SIG-M5 treated with dmso at 0.1 percent for 504 hours (cell line): ENCODE results near the gene AP3S2.
A peak's percentile ranks its signal among the peaks of the same experiment; 100 is the strongest.
"Not testable (repeated sequence)": the region's sequence is repeated elsewhere in the genome, so short reads cannot be mapped to it uniquely, and the experiment has no call there.

Source experiments
- DNase-seq: peaks from one replicate; lab custom pipeline; 2025; ENCODE audit not compliant: unreplicated experiment; lab: John Stamatoyannopoulos, UW

Gene AP3S2

DNA sequence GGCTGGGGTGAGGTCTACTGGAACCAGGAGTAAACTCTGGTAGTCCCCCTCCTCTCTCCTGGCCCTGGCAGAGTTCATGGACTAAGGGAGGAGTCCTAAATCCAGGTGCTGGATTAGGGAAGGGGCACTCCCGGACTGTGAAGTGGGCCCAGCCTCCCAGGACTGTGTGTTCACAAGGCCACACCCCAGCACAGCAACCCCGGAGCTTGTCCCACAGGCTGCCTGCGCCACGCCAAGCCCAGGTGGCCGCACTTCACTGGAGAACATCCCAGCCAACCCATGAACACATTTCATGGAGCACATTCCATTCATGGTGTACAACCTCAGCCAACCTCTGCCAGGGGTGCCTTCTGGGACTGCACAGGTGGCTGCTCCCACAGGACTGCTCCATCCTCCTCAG lies 10.7 kb upstream of the AP3S2 start:
- DNase-seq = no peak

DNA sequence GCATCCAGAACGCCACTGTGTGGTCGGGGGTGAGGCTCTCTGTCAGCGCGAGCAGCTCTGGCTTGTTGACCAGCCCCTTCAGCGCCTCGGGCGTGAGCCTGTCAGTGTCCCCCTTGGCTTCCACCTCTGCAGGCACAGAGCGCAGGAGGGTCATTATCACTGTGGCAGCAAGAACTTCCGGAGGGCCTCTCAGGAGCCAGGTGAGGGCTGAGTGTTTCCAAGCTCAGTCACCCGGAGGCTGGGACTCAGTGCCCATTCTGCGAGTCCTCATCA lies 10.0 kb upstream of the AP3S2 start:
- no peak for DNase-seq

DNA sequence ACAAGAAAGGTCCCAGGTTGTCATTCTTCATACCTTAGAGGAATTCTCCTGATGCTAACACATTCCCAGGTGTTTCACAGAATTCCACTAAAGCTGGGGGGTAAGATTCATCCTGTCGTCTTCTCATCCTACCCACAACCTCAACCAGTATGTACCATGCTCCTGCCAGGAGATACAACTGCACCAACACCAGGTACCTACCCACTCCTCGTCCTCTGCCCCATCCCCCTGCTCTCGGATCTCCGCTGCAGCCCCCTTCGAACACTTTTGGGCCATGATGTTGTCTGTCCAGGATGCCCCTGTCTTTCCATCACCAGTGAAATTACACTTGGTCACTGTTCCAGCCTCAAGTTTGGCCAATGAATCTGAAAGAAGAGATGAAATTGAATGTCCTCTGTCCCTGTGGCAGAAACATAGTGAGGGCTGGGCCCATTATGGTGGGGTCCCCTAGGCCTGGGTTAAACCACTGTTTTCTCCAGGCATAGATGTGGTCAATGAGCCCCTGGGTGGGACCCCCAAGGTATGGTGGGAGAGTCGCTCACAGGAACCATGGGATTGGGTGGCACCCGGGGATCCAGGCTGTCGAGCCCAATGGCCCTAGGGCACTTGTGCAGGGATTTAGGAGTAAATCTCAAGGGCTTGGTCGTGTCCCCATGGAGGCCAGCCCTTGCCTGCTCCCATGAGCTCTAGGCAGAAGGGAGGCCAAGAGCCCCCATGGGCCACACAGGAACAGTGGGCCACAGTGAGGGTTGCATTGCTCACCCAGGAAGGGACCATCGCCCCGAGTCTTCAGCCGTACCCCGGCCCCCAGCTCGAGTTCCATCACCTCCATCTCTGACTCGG lies 9.4 kb upstream of the AP3S2 start:
- DNase-seq = no peak

DNA sequence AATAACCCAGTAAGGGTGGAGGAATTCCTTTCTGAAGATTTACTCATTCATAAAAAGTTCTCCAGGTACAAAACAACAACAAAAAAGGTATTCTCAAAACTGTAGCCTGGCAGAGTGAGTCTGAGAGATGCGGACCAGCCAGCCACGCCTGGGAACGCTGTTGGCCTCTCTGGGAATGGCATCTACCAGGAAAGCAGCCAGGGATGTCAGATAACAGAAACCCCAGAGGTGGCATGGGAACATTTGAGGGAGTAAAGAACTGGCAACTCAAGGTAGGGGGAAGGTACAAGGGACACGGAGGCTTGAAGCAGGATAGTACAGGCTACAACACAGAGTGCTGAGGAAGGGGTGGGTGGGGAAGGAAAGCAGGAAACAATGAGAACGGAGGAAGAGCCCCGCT lies 7.1 kb upstream of the AP3S2 start:
- no peak for DNase-seq

DNA sequence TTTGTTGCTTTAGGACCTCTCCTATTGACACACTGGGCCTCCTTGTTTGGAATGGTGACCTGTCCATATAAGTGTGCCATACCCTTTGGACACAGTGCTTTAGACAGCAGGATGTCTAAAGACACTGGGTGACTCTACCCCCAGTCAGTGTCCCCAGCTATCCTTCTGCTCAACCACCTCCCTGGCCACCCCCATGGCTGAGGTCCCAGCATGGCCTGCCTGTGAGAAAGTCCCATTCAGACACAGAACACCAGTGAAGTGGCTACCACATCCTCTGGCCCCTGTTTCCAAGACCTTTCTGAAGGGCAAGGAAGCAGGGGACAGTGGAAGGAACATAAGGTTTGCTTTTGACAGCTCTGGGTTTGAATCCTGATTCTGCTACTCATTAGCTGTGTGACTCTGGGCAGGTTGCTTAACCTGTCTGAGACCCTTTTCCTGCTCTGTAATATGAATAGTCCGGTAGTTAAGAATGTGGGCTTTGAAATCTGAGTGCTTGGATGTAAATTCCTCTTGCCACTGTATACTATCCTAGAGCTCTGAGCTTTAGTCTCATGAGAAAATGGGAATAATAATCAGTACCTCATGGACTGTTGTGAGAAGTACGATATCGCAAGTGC lies 6.3 kb upstream of the AP3S2 start:
- DNase-seq = no peak

DNA sequence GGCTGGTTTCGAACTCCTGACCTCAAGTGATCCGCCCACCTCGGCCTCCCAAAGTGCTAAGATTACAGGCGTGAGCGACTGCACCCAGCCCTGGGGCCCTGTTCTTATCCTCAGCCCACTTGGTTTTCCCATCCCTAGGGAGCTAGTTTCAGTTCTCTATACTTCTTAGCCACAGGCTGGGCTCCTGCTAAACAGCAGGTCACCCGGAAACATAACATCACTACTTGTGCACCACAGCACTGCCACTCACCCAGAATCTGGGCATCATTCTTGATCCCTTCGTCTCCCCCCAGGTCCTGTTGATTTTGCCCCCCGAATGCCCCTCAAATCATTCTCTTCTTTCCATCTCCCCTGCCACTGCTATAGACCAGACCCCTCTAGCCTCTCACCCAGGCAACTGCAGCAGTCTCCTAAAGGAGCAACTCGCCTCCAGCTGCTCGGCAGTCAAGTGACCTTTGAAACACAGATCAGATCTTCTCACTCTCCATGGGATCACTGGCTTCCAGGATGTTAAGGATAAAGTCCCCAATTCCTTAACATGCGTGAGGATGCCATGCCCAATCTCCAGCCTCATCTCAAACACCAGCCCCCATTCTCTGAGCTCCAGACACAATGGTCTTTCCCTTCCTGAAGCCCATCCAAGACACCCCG lies 5.6 kb upstream of the AP3S2 start:
- DNase-seq = peak; percentile 78

DNA sequence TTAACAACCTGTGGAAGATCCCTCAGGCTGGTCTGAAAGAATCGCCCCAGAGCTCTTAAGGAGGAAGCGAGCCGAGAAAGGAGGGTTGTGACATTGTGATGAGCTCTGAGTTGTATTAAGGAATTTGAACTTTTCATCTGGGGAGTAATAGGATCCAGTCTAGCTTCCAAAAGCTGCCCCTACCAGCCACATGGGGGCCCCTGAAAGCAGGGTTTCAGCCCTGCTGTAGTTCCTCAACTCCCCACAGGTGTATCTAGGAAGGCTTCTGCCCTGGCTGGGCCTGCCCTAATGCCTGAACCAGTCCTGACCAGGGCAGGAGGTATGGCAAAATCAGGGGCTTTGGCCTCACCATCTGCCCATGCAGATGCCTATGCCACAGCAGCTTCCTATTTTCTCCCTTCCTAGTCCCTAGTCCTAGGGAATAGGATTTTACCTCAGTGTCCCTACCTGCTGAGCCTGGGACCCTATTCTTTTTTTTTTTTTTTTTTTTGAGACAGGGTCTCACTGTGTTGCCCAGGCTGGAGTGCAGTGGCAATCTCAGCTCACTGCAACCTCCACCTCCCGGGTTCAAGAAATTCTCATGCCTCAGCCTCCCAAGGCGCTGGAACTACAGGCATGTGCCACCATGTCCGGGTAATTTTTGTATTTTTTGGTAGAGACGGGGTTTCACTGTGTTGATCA lies 5.0 kb upstream of the AP3S2 start:
- DNase-seq = peak; percentile 65

DNA sequence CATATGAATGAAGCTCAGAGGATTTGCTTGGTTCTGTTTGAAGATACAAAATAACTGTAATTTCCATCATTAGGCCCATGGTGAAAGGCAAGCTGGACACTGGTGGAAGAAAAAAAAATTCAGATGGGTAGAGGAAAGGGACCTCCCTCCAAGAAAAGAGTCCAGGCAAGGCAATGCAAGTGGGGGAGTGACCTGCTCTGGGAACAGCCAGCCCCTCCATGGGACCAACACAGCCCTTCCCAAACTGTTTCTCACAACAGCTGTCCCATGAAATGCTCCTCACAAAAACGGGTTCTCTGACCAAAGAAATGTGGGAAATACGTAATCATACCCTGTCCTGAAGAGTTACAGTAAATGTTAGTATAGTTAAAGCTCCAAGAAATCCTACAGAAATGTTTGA lies 4.4 kb upstream of the AP3S2 start:
- no peak for DNase-seq

DNA sequence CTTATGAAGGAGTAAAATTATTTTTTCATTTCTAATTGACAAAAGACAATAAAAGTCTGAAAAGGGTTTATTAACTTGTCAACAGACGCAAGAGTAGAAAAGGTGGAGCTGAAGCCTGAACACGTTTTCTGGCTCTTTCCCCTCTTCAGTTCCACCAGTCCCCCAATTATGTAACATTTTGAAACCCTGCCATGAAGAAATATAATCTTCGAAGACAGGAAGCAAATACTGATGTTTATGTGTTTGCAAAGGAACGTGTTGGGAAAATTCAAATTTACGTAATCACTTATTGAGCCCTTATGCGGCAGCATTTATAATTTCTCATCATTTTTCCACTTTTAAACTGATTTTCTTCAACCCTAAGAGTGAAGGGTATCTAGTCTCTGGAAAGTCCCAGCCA lies 767 bp downstream of the AP3S2 start:
- DNase-seq = peak; percentile 51

DNA sequence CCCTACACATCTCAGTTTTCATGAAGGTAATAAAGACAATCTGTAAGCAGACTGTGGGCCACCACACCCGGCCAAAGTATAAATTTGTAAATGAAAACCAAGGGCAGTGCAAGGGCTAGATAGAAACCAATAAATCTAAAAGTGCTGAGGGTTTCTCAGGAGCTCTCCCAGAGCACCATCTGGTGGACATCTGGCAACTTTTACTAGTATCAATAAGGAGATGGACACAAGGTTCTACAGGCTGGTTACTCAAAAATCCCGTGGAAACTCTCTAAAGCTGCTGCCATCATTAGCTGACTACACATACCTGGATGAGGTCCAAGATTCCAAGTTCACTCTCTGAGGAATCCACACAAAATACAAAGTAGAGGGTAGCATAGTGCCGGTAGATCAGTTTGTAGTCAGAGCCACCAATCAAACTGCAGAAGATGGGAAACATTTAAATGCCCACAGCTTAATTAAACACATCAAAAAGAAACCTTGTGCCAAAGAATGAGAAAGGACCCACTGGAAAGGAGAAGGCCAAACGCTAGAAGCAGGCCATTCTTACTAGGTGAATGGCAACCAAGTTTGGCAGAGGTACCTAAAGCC lies 5.5 kb downstream of the AP3S2 start:
- peak; percentile 52 for DNase-seq

DNA sequence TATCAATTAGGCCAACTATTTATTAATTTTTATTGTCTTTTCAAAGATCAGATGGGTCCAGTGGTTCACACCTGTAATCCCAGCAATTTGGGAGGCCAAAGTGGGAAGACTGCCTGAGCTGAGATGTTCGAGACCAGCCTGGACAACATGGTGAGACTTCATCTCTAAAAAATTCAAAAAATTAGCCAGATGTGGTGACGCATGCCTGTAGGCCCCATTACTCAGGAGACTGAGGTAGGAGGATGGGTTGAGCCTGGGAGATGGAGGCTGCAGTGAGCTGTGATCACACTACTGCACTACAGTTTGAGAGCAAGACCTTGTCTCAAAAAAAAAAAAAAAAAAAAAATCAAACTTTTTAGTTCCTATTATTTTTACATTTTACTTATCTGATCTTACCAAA lies 8.2 kb downstream of the AP3S2 start:
- no peak for DNase-seq

DNA sequence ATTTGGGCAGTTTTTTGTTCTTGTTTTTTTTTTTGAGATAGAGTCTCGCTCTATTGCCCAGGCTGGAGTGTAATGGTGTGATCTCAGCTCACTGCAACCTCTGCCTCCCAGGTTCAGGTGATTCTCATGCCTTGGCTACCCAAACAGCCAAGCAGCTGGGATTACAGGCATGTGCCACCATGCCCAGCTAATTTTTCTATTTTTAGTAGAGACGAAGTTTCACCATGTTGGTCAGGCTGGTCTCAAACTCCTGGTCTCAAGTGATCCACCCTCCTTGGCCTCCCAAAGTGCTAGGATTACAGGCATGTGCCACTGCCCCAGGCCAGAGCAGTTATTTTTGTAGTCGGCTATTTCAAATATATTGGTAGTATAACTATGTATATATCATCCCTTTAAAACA lies 8.6 kb downstream of the AP3S2 start:
- not testable (repeated sequence) for DNase-seq

DNA sequence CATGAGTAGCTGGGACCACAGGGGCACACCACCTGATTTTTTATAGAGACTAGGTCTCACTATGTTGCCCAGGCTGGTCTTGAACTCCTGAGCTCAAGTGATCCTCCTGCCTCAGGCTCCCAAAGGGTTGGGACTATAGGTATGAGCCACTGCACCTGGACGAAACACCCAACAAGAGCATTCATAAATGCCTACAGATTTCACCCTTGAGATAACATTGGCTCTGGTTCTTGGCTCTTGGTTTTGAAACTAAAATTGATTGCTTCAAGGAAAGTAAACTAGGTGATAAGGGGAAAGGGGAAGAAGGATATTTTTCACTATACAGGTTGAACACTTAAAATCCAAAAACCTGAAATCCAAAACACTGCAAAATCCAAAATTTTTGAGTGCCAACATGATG lies 10.3 kb downstream of the AP3S2 start:
- DNase-seq = no peak

DNA sequence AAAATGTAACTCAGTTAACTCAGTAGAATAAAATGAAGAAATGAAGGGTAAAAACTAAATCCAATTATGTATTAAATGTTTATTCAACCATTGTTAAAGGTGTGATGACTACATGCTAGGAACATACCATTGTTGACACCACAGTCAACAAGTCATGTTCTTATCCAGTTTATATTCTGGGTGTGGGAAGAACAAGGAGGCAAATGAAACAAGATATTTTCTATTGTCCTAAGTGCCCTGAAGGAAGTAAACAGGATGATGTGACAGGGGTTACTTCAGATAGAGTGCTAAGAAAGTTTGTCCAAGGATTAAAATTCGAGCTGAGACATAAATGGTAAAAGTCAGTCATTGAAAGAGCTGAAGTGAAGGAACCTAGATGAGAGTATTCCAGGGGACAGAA lies 13.1 kb downstream of the AP3S2 start:
- DNase-seq = no peak

DNA sequence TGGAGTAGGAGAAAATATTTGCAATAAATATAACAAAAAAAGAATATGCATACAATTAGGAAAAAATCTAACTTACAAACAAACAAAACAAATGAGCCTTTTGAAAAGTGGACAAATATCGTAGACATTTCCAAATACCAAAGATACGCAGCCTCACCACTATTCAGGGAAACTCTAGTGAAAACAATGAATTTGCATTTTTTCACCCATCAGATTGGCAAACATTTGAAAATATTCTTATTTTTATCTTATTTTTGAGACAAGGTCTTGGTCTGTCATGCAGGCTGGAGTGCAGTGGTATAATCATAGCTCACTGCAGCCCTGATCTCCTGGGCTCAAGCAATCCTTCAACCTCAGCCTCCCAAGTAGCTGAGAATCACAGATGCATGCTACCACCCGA lies 15.5 kb downstream of the AP3S2 start:
- DNase-seq = no peak

DNA sequence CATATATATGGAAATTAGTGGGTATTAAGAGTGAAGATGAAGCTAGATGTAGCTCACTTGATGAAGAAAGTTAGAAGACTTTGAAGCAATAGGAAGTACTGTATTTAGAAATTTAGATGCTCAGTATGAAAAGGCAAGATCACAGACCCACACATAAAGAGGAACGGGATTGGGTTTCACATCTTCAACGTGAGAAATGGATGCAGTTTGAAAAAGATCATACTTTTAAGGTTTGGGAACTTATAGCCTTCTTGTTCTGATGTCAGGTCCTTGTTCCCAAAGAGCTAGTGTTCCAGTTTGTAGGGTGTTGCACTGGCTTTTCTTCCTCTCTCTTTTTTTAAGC lies 16.7 kb downstream of the AP3S2 start:
- peak; percentile 21 for DNase-seq

DNA sequence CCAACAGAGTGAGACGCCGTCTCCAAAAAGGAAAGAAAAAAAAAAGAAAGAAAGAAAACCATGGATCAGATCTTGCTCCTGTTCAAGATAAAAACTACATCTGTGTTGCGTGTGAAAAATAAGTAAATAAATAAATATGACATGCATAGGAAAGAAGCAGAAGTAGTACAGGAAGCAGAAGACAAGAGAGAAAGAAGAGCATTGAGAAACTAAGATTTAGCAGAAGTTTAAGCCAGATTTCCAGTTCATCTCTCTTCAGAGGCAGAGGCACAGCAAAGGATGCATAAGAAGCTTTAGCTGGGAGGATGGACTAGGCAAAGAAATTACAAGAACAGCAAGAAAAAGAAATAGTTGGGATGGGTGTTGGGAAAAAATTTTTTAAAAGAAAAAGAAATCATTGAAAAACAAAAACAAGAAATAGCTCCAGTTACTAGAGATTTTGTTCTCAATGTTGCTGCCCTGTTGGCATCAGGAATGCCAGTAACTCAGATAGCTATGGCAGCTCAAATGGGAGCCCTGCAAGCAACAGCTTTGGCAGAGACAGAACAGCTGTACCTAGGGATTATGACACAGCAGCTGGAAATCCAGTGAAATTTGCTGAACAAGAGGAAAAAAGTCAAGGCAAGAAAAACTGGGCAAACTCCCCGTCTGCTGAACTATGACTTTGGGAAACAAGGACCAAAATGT lies 17.3 kb downstream of the AP3S2 start:
- DNase-seq = no peak

DNA sequence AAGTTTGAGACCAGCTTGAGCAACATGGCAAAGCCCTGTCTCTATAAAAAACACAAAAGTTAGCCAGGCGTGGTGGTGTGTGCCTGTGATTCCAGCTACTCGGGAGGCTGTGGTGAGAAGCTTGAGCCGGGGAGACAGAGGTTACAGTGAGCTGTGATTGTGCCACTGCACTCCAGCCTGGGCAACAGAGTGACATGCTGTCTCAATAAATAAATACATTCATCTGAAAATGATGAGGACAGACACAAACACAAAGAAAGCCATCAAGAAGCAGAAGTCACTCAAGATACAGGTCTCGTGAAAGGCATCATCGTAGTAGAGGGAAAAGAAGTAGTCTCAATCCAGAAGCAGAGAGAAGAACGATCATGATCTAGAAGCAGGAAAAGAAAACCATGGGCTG lies 18.1 kb downstream of the AP3S2 start:
- DNase-seq = no peak

DNA sequence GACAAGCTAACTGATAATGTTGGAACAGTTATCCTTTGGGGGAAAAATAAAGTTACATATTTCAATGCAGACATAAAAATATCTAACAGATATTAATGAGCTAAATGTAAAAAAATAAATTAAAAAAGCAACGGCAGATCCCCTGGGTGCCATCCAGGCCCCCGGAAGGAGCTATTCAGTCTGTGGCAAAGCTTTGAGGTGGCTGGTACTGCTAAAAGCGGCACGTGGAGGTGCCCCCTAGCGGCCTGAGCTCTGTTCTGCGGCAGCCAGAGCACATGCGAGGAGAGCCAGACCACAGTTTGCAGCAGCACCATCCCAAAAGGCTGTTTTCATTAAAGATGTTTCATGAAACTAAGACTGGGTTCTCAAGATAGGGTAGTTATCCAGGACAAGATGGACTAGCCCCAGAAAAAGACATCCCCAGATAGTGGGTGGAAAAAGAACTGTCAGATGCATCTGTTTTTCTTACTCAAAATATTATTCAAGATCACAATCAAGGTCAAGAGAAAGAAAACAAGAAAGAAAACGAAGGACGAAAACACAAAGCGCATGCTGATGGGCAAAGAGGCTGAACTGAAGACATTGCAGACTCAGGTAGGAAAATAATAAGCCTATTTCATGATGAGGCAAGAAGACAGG lies 18.7 kb downstream of the AP3S2 start:
- peak; percentile 76 for DNase-seq

DNA sequence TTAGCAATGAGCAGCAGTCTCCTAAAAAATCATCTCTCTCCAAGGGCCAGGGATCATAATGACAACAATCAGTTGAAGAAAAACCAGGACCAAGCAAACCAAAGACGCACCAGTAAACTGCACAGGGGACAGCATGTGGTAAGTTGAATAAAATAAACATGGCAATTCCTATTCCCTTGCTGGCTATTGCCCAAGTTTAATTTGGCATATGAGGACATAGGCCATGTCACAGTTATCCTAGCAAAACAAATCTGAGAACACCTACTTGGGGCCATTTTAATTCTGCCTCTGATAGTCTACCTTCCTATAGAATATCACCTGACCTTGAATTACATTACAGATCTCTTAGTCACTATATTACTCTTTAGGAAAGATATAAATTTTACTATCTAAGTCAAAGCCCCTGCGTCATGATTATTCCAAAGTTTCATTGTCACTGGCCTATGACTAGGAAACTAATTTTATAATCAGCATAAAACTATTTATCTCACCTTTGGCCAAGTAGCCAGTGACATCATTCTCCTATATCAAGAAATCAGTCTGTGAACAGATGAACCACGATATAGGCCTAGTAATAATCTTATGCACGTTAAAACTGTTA lies 23.0 kb downstream of the AP3S2 start:
- DNase-seq = no peak
